H1 (cell line): ENCODE measurements around the gene STK32C. TPM values are rescaled to one million over a fixed set of nuclear protein-coding genes. Genes with fewer than 3 reads are reported as not detected.

ENCODE experiments used
- CTCF ChIA-PET: fragments of 300-600 bp; sonication (Branson Sonifier 250); formaldehyde crosslinking; loops from one replicate; lab custom pipeline; 2021; ENCODE audit not compliant: partially characterized antibody; lab: Charles Lee
- POLR2A ChIA-PET: fragments of 300-600 bp; sonication (Branson Sonifier 250); formaldehyde crosslinking; loops from one replicate; lab custom pipeline; 2021; ENCODE audit warnings: inconsistent platforms; ENCODE audit not compliant: partially characterized antibody; lab: Charles Lee
- DNase-seq, 2 experiments: peaks; one replicate each; pipeline versions ENCODE4 v3.0.0 to v3.0.0-alpha.2; 2010 to 2022; ENCODE audit warnings: low spot score in 2 of 2, low read depth in 1 of 2, mixed read lengths in 1 of 2
- FAIRE-seq: peaks from 2 replicates; lab custom pipeline; 2011; peaks lifted over from hg19 to GRCh38; lab: Jason Lieb, UNC
- H2AFZ ChIP-seq: 2 replicates; pipeline ENCODE4 v1.8.1; 2012; ENCODE audit warnings: low read length, inconsistent platforms
- H2AK5ac ChIP-seq: 2 replicates; pipeline ENCODE4 v1.6.1; 2013; ENCODE audit warnings: low read depth, low read length
- H2BK120ac ChIP-seq: replicated peaks from 2 replicates; pipeline ENCODE3; 2013; ENCODE audit warnings: low read depth, low read length, inconsistent platforms
- H2BK12ac ChIP-seq: 2 replicates; pipeline ENCODE4 v1.6.1; 2013; ENCODE audit warnings: low read depth, low read length
- H2BK15ac ChIP-seq: 2 replicates; pipeline ENCODE4 v1.6.1; 2013; ENCODE audit warnings: low read length
- H2BK20ac ChIP-seq: 2 replicates; pipeline ENCODE4 v1.6.1; 2013; ENCODE audit warnings: low read length
- H2BK5ac ChIP-seq: 2 replicates; pipeline ENCODE4 v1.6.1; 2013; ENCODE audit warnings: low read depth, low read length
- H3K14ac ChIP-seq: 2 replicates; pipeline ENCODE4 v1.6.1; 2013; ENCODE audit warnings: inconsistent platforms; ENCODE audit not compliant: insufficient read length
- H3K18ac ChIP-seq: 2 replicates; pipeline ENCODE4 v1.6.1; 2013; ENCODE audit warnings: low read length; ENCODE audit errors: extremely low read depth
- H3K23ac ChIP-seq: 2 replicates; pipeline ENCODE4 v1.6.1; 2013; ENCODE audit warnings: inconsistent platforms; ENCODE audit not compliant: insufficient read length
- H3K23me2 ChIP-seq: 2 replicates; pipeline ENCODE4 v1.6.1; 2013; ENCODE audit warnings: low read depth, low read length
- H3K27ac ChIP-seq: 2 replicates; pipeline ENCODE4 v1.6.1; 2011; ENCODE audit warnings: low read depth, low read length, inconsistent platforms
- H3K27me3 ChIP-seq, 4 experiments: replicated peaks in 1 of 4; 1 replicate in 1 of 4; 2 replicates in 3 of 4; pipeline versions ENCODE4 v1.6.1 to v1.8.1; 2011 to 2013; ENCODE audit warnings: low read length in 3 of 4, mild to moderate bottlenecking in 3 of 4, inconsistent platforms in 2 of 4, mixed read lengths in 2 of 4, moderate library complexity in 1 of 4; ENCODE audit not compliant: control insufficient read depth in 3 of 4, insufficient read depth in 3 of 4; ENCODE audit errors: extremely low read depth in 1 of 4
- H3K36me3 ChIP-seq, 4 experiments: 2 replicates each; pipeline versions ENCODE4 v1.6.1 to v1.8.1; 2011 to 2013; ENCODE audit warnings: mild to moderate bottlenecking in 4 of 4, low read length in 3 of 4, moderate library complexity in 2 of 4, control low read depth in 1 of 4, inconsistent platforms in 1 of 4; ENCODE audit not compliant: insufficient read depth in 4 of 4, control insufficient read depth in 2 of 4
- H3K4ac ChIP-seq: replicated peaks from 2 replicates; pipeline ENCODE3; 2013; ENCODE audit warnings: low read length, low read depth, mixed read lengths, inconsistent platforms; ENCODE audit not compliant: insufficient read length
- H3K4me1 ChIP-seq, 4 experiments: replicated peaks in 1 of 4; 1 replicate in 1 of 4; 2 replicates in 3 of 4; pipeline versions ENCODE4 v1.6.1 to v1.8.1; 2011 to 2013; ENCODE audit warnings: low read length in 3 of 4, inconsistent platforms in 2 of 4, mixed read lengths in 1 of 4; ENCODE audit not compliant: insufficient read depth in 4 of 4, control insufficient read depth in 3 of 4
- H3K4me2 ChIP-seq, 2 experiments: 2 replicates each; pipeline versions ENCODE4 v1.6.1 to v1.8.1; 2011 to 2013; ENCODE audit warnings: low read depth in 2 of 2, low read length in 2 of 2, control low read depth in 1 of 2, inconsistent platforms in 1 of 2, mild to moderate bottlenecking in 1 of 2; ENCODE audit not compliant: insufficient read depth in 1 of 2
- H3K4me3 ChIP-seq, 4 experiments: fragments of 200-600, 300-600 bp in 1 of 4; sonication (generic), shearing (Covaris generic), sonication (Bioruptor Twin) in 1 of 4; 2 replicates each; pipeline versions ENCODE4 v1.5.1 to v1.8.1; 2011 to 2016; ENCODE audit warnings: low read length in 4 of 4, low read depth in 3 of 4, control low read depth in 2 of 4, inconsistent platforms in 2 of 4, mild to moderate bottlenecking in 2 of 4, mixed read lengths in 1 of 4, moderate library complexity in 1 of 4; ENCODE audit not compliant: insufficient read depth in 2 of 4; ENCODE audit errors: extremely low read depth in 1 of 4
- H3K56ac ChIP-seq: replicated peaks from 2 replicates; pipeline ENCODE3; 2013; ENCODE audit warnings: low read depth, mild to moderate bottlenecking, mixed read lengths, low read length, inconsistent platforms; ENCODE audit not compliant: insufficient read length
- H3K79me1 ChIP-seq: 2 replicates; pipeline ENCODE4 v1.6.1; 2013; ENCODE audit warnings: low read depth, low read length, control low read depth
- H3K79me2 ChIP-seq, 2 experiments: 2 replicates each; pipeline versions ENCODE4 v1.6.1 to v1.8.1; 2012 to 2013; ENCODE audit warnings: low read length in 2 of 2, mild to moderate bottlenecking in 2 of 2, inconsistent platforms in 1 of 2; ENCODE audit not compliant: insufficient read depth in 2 of 2, control insufficient read depth in 1 of 2
- H3K9ac ChIP-seq, 4 experiments: replicated peaks in 1 of 4; 1 replicate in 1 of 4; 2 replicates in 3 of 4; pipeline versions ENCODE4 v1.6.1 to v1.8.1; 2011 to 2013; ENCODE audit warnings: low read depth in 3 of 4, low read length in 3 of 4, control low read depth in 2 of 4, mild to moderate bottlenecking in 2 of 4, moderate library complexity in 2 of 4, inconsistent platforms in 1 of 4; ENCODE audit errors: extremely low read depth in 1 of 4
- H3K9me3 ChIP-seq, 2 experiments: 2 replicates each; pipeline versions ENCODE4 v1.6.1 to v1.8.1; 2012 to 2013; ENCODE audit warnings: mild to moderate bottlenecking in 2 of 2, moderate library complexity in 2 of 2, control low read depth in 1 of 2, inconsistent platforms in 1 of 2, low read depth in 1 of 2, low read length in 1 of 2, mixed read lengths in 1 of 2; ENCODE audit not compliant: insufficient read depth in 2 of 2
- H4K20me1 ChIP-seq, 2 experiments: replicated peaks in 1 of 2; 2 replicates each; pipeline versions ENCODE3 to v1.8.1; 2011 to 2013; ENCODE audit warnings: inconsistent platforms in 2 of 2, low read length in 2 of 2, mild to moderate bottlenecking in 1 of 2; ENCODE audit not compliant: insufficient read depth in 2 of 2, control insufficient read depth in 1 of 2
- H4K5ac ChIP-seq: 2 replicates; pipeline ENCODE4 v1.6.1; 2013; ENCODE audit warnings: low read length, low read depth, mixed read lengths, inconsistent platforms; ENCODE audit not compliant: insufficient read length
- H4K8ac ChIP-seq: 2 replicates; pipeline ENCODE4 v1.8.0; 2013; ENCODE audit warnings: mild to moderate bottlenecking, moderate library complexity, low read length, inconsistent platforms; ENCODE audit not compliant: insufficient read depth; ENCODE audit errors: extremely low read depth
- H4K91ac ChIP-seq: replicated peaks from 2 replicates; pipeline ENCODE3; 2013; ENCODE audit warnings: low read length, mixed read lengths, inconsistent platforms; ENCODE audit not compliant: insufficient read length
- EZH2 ChIP-seq: fragments of 200-600 bp; sonication (generic); IDR thresholded peaks from 2 replicates; pipeline ENCODE4 v1.7.1; 2012; ENCODE audit warnings: low read depth, mild to moderate bottlenecking, moderate library complexity, low read length, inconsistent platforms; ENCODE audit not compliant: severe bottlenecking
- GTF2F1 ChIP-seq: IDR thresholded peaks from 2 replicates; pipeline ENCODE4 v1.6.1; 2012; ENCODE audit warnings: low read depth, low read length, improper control_type of control experiment, borderline replicate concordance
- WGBS, 2 experiments: shearing (Covaris generic) in 1 of 2; methylation state at CpG; one replicate each; pipeline versions ENCODE4 v1.1.6 to v1.1.7; 2013 to 2015; ENCODE audit warnings: low lambda C conversion rate in 2 of 2, mixed read lengths in 2 of 2, inconsistent platforms in 1 of 2, low coverage in 1 of 2, missing lambda C conversion rate in 1 of 2; ENCODE audit not compliant: insufficient replicate concordance in 2 of 2, insufficient coverage in 1 of 2, insufficient read length in 1 of 2; ENCODE audit errors: extremely low coverage in 1 of 2, missing lambda C conversion rate in 1 of 2; 5-methylcytosine and 5-hydroxymethylcytosine counted together
- polyA plus RNA-seq, 7 experiments: library from polyadenylated mRNA; depleted of rRNA in 3 of 7; stranded (reverse) in 5 of 7; unstranded in 2 of 7; fragments of >200 nt in 5 of 7; fragments of 200-250 nt in 2 of 7; gene quantifications; 1 replicate in 5 of 7; 2 replicates in 1 of 7; 4 replicates in 1 of 7; pipeline versions ENCODE4 v1.2.1 to v1.2.3, GENCODE V29; 2011 to 2013; ENCODE audit warnings: missing spikeins in 2 of 7, mixed read lengths in 2 of 7
- total RNA-seq: library from RNA; stranded (reverse); fragmentation: NEBNext Ultra II Directional; extraction: Animal tissue kit (Norgen Biotek cat#: 25700); gene quantifications from 2 replicates; pipeline ENCODE4 v1.2.1, GENCODE V29; 2021

STK32C gene
- total and polyA plus RNA-seq, 2 of the 8 experiments (the other 6 are each of a cell fraction or from before 2014, with no cell fraction given), result 10.6 to 15.6 TPM

DNA sequence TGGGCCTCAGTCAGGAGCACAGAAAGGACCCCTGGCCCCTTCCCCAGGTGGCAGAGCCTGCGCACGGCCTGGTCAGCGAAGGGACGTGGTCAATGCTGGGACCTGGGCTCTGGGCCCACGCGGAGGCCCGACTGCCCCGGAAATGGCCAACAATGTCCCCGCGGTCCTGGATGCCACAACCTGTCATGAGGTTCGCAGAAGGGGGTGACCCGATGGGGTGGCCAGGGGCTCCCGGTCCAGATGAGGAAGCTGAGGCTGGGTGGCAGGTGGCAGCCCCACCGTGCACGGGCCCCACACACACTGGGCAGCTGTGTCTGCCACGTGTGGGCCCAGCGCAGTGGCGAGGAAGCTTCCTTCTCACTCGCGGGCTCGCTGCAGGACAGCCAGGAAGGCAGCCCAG lies 71.6 kb downstream of the STK32C start:
- no peak overlapping the region for H4K8ac ChIP-seq
- H4K5ac ChIP-seq, result no peak overlapping the region
- no peak overlapping the region for H2BK12ac ChIP-seq
- H2BK120ac ChIP-seq, result no peak overlapping the region
- no peaks in the 10 kb centered on the region for H3K79me2 ChIP-seq
- no peak for FAIRE-seq
- no peaks in the 10 kb centered on the region for H3K9me3 ChIP-seq
- no peaks in the 10 kb centered on the region for H3K79me1 ChIP-seq
- no peak overlapping the region for H2BK15ac ChIP-seq
- CTCF ChIA-PET, result interaction anchor here (0.9 to 1.9 kb wide), 2 partner anchors 10 to 125 kb away, joined by 4 to 5 read pairs; no protein-coding TSS in a partner anchor
- H3K4me3 ChIP-seq, result no peak overlapping the region
- H3K27me3 ChIP-seq, result no peaks in the 10 kb centered on the region; a peak in 1 of 7 replicates
- no peak overlapping the region for H3K56ac ChIP-seq
- H3K4me1 ChIP-seq, result no peaks in the 10 kb centered on the region
- H3K23ac ChIP-seq, result no peak overlapping the region
- H3K23me2 ChIP-seq, result no peaks in the 10 kb centered on the region
- no peak overlapping the region for H2AK5ac ChIP-seq
- no peaks in the 10 kb centered on the region for H3K36me3 ChIP-seq
- H3K4ac ChIP-seq, result no peak overlapping the region
- POLR2A ChIA-PET, result interaction anchor here (0.7 kb wide), 1 partner anchor 9 kb away, joined by 3 read pairs; no protein-coding TSS in a partner anchor
- no peak overlapping the region for H3K14ac ChIP-seq
- no peak for DNase-seq
- no peak overlapping the region for H3K27ac ChIP-seq
- 84% methylated on average over 18 of the region's 21 CpGs; no CpG with 5 or more reads in 1 of the 2 experiments for WGBS, 2 experiments
- H3K4me2 ChIP-seq, result no peak overlapping the region
- H3K9ac ChIP-seq, result no peak overlapping the region
- no peak overlapping the region for H2BK5ac ChIP-seq
- H2BK20ac ChIP-seq, result no peak overlapping the region
- no peak overlapping the region for H4K91ac ChIP-seq
- no peak overlapping the region for H2AFZ ChIP-seq
- H3K18ac ChIP-seq, result no peak overlapping the region
- peaks cover 0 to 4% of the 10 kb centered on the region in 2 experiments for H4K20me1 ChIP-seq
- no peak for TF ChIP-seq GTF2F1
- TF ChIP-seq EZH2, result no peak
